GM13977 (cell line): ENCODE measurements around the gene SPRR1A.
A peak's percentile ranks its signal among the peaks of the same experiment; 100 is the strongest.

Source experiments
- DNase-seq: peaks from one replicate; pipeline ENCODE4 v3.0.0; 2012; ENCODE audit warnings: low spot score
- CTCF ChIP-seq: IDR thresholded peaks from 2 replicates; pipeline ENCODE4 v1.5.1; 2012; ENCODE audit warnings: mild to moderate bottlenecking, control low read depth; ENCODE audit not compliant: insufficient read depth; ENCODE audit errors: extremely low read depth, missing control alignments
- in situ Hi-C: fragments of 300-500 bp; cut with MboI; formaldehyde crosslinking; loops from one replicate; pipeline ENCODE4 v1.12.0; 2022; ENCODE audit warnings: low sequenced_read_pairs, low pct_unique_long_range_greater_than_20kb, mixed read lengths, inconsistent platforms; ENCODE audit not compliant: unreplicated experiment

SPRR1A gene

GRCh38 chr1:152953761-152954160, 30.1 kb upstream of the SPRR1A start:
- no peak for TF ChIP-seq CTCF
- DNase-seq, result no peak
- in situ Hi-C loops, result no loop called here

GRCh38 chr1:152954436-152954835, 29.4 kb upstream of the SPRR1A start:
- no peak for DNase-seq
- TF ChIP-seq CTCF, result no peak
- in situ Hi-C loops, result no loop called here

- TF ChIP-seq CTCF, result no peak
- DNase-seq, result no peak
- in situ Hi-C loops, result no loop called here
Observed at GRCh38 chr1:152957561-152957960, 26.3 kb upstream of the SPRR1A start.

- in situ Hi-C loops, result no loop called here
- DNase-seq, result no peak
- no peak for TF ChIP-seq CTCF
Observed at GRCh38 chr1:152959273-152959672, 24.6 kb upstream of the SPRR1A start.

- no peak for DNase-seq
- no peak for TF ChIP-seq CTCF
- in situ Hi-C loops, result no loop called here
Observed at GRCh38 chr1:152959801-152960451, 24.0 kb upstream of the SPRR1A start.

- DNase-seq, result no peak
- peak; percentile 40 for TF ChIP-seq CTCF
Observed at GRCh38 chr1:152960452-152961044, 23.3 kb upstream of the SPRR1A start.

More at GRCh38 chr1:152960452-152961044, 23.3 kb upstream of the SPRR1A start:
- in situ Hi-C loops, result no loop called here
